CD8-positive, alpha-beta memory T cell (primary cell): ENCODE data around the gene MGMT. TPM values are rescaled to one million over a fixed set of nuclear protein-coding genes. Genes with fewer than 3 reads are reported as not detected.

Experiments used
- CTCF ChIA-PET: fragments of 350-600 bp; sonication (Branson Sonifier 250); formaldehyde crosslinking; loops from one replicate; lab custom pipeline; 2021; ENCODE audit warnings: antibody characterized with exemption; lab: Charles Lee
- POLR2A ChIA-PET: fragments of 350-600 bp; sonication (Branson Sonifier 250); formaldehyde crosslinking; loops from one replicate; lab custom pipeline; 2021; ENCODE audit warnings: antibody characterized with exemption; lab: Charles Lee
- DNase-seq, 5 donors: peaks; one replicate each; pipeline versions ENCODE4 v3.0.0 to v3.0.0-alpha.2; 2020 to 2022; ENCODE audit warnings: mixed read lengths in 1 of 5
- H3K27ac ChIP-seq: one replicate; pipeline ENCODE4 v1.7.0; 2013; ENCODE audit warnings: low read depth, mild to moderate bottlenecking, low read length, moderate library complexity
- H3K27me3 ChIP-seq: 2 replicates; pipeline ENCODE4 v1.7.0; 2013; ENCODE audit warnings: low read length, mild to moderate bottlenecking; ENCODE audit not compliant: insufficient read depth, poor library complexity, severe bottlenecking
- H3K36me3 ChIP-seq: 2 replicates; pipeline ENCODE4 v1.7.0; 2013; ENCODE audit warnings: mild to moderate bottlenecking, low read length, moderate library complexity; ENCODE audit not compliant: insufficient read depth
- H3K4me1 ChIP-seq: 2 replicates; pipeline ENCODE4 v1.7.0; 2013; ENCODE audit warnings: mild to moderate bottlenecking, low read length, moderate library complexity; ENCODE audit not compliant: insufficient read depth
- H3K4me3 ChIP-seq: 2 replicates; pipeline ENCODE4 v1.7.0; 2013; ENCODE audit warnings: mild to moderate bottlenecking, low read length
- H3K9me3 ChIP-seq: 2 replicates; pipeline ENCODE4 v1.7.0; 2013; ENCODE audit warnings: mild to moderate bottlenecking, low read length
- H3K27ac Mint-ChIP-seq, 8 donors: one replicate each; pipeline ENCODE4 v1.8.0; 2020 to 2021; ENCODE audit warnings: mixed read lengths in 8 of 8, mild to moderate bottlenecking in 6 of 8, inconsistent platforms in 3 of 8, moderate library complexity in 3 of 8
- H3K27me3 Mint-ChIP-seq, 2 donors: one replicate each; pipeline ENCODE4 v1.8.0; 2020 to 2021; ENCODE audit warnings: mixed read lengths in 2 of 2, mild to moderate bottlenecking in 1 of 2, moderate library complexity in 1 of 2
- H3K36me3 Mint-ChIP-seq, 3 donors: one replicate each; pipeline ENCODE4 v1.8.0; 2020 to 2021; ENCODE audit warnings: mixed read lengths in 3 of 3, inconsistent platforms in 1 of 3, mild to moderate bottlenecking in 1 of 3
- H3K4me1 Mint-ChIP-seq, 3 donors: one replicate each; pipeline ENCODE4 v1.8.0; 2020 to 2021; ENCODE audit warnings: mixed read lengths in 3 of 3, inconsistent platforms in 1 of 3, mild to moderate bottlenecking in 1 of 3
- H3K4me3 Mint-ChIP-seq, 7 donors: one replicate each; pipeline ENCODE4 v1.8.0; 2020 to 2021; ENCODE audit warnings: mixed read lengths in 7 of 7, mild to moderate bottlenecking in 6 of 7, moderate library complexity in 4 of 7, inconsistent platforms in 2 of 7
- H3K9me3 Mint-ChIP-seq, 5 donors: one replicate each; pipeline ENCODE4 v1.8.0; 2020 to 2022; ENCODE audit warnings: mixed read lengths in 5 of 5, mild to moderate bottlenecking in 3 of 5, moderate library complexity in 2 of 5, inconsistent platforms in 1 of 5
- polyA plus RNA-seq: library from polyadenylated mRNA; unstranded; fragments of 300-500 nt; fragmentation: Illumina TruSeq; gene quantifications from one replicate; pipeline ENCODE4 v1.2.3, GENCODE V29; 2021
- total RNA-seq, 2 experiments: library from RNA; stranded (reverse); gene quantifications; one replicate each; pipeline ENCODE4 v1.2.3, GENCODE V29; 2021

Gene MGMT
- total and polyA plus RNA-seq, 3 experiments from 2014 or later = 19.7 to 31.7 (median 22.4) TPM

DNA sequence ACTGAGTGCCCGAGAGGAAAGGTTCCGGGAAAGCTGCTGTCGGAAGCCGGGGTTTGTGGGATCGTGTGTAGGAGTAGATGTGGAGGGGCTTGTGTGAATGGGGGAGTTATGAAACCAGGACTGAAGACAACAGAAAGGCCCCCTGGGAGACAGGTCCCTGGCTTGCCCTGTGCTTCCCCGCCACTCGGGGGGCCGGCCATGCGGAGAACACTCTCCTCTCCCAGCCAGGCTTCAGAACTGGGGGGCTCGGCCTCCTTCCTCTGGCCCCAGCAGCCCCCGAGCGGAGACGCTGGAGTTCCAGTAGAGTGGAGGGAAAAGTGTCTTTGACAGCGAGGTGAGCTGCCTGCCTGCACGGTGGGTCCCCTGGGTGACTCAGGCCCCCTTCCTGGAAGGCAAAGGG, 185.0 kb downstream of the MGMT start:
- H3K27ac Mint-ChIP-seq = no peak overlapping the region
- no peak for DNase-seq
- Histone ChIP-seq H3K27ac (no peak overlapping the region), H3K4me1 (no peaks in the 10 kb centered on the region), H3K36me3 (no peaks in the 10 kb centered on the region), H3K9me3 (no peaks in the 10 kb centered on the region), H3K27me3 (no peaks in the 10 kb centered on the region), H3K4me3 (no peak overlapping the region)
- CTCF ChIA-PET = no interaction called here
- H3K36me3 Mint-ChIP-seq = peaks cover 7 to 40% (median 10%) of the 10 kb centered on the region in 3 donors
- POLR2A ChIA-PET = no interaction called here
- no peaks in the 10 kb centered on the region for H3K27me3 Mint-ChIP-seq
- H3K4me1 Mint-ChIP-seq = peaks cover 0 to 3% (median 2%) of the 10 kb centered on the region in 3 donors
- no peak overlapping the region for H3K4me3 Mint-ChIP-seq
- peaks cover 0 to 43% (median 2%) of the 10 kb centered on the region in 5 donors for H3K9me3 Mint-ChIP-seq

- H3K9me3 Mint-ChIP-seq = peaks cover 0 to 42% (median 2%) of the 10 kb centered on the region in 5 donors
- no peaks in the 10 kb centered on the region for H3K27me3 ChIP-seq
- peaks cover 9 to 38% (median 10%) of the 10 kb centered on the region in 3 donors for H3K36me3 Mint-ChIP-seq
- H3K27ac ChIP-seq = no peak overlapping the region
- ChIA-PET CTCF (no interaction called here), POLR2A (no interaction called here)
- H3K4me3 ChIP-seq = no peak overlapping the region
- H3K4me1 Mint-ChIP-seq = peaks cover 0 to 3% (median 2%) of the 10 kb centered on the region in 3 donors
- DNase-seq = no peak
- H3K27me3 Mint-ChIP-seq = no peaks in the 10 kb centered on the region
- no peaks in the 10 kb centered on the region for H3K4me1 ChIP-seq
- H3K9me3 ChIP-seq = no peaks in the 10 kb centered on the region
- no peak overlapping the region for H3K27ac Mint-ChIP-seq
- no peak overlapping the region for H3K4me3 Mint-ChIP-seq
- H3K36me3 ChIP-seq = no peaks in the 10 kb centered on the region
Observed at GRCh38 chr10:129652521-129653201, 185.6 kb downstream of the MGMT start.

GRCh38 chr10:129653428-129653827, 186.4 kb downstream of the MGMT start:
- H3K27ac ChIP-seq = no peak overlapping the region
- DNase-seq = no peak
- POLR2A ChIA-PET = no interaction called here
- H3K36me3 ChIP-seq = no peaks in the 10 kb centered on the region
- H3K27me3 ChIP-seq = no peaks in the 10 kb centered on the region
- no peak overlapping the region for H3K4me3 ChIP-seq
- Mint-ChIP-seq H3K9me3 (peaks cover 0 to 44% (median 2%) of the 10 kb centered on the region in 5 donors), H3K27ac (no peak overlapping the region), H3K4me3 (no peak overlapping the region), H3K4me1 (peaks cover 0 to 3% (median 2%) of the 10 kb centered on the region in 3 donors), H3K36me3 (peaks cover 9 to 39% (median 10%) of the 10 kb centered on the region in 3 donors), H3K27me3 (no peaks in the 10 kb centered on the region)
- H3K4me1 ChIP-seq = no peaks in the 10 kb centered on the region
- no peaks in the 10 kb centered on the region for H3K9me3 ChIP-seq
- CTCF ChIA-PET = no interaction called here

DNA sequence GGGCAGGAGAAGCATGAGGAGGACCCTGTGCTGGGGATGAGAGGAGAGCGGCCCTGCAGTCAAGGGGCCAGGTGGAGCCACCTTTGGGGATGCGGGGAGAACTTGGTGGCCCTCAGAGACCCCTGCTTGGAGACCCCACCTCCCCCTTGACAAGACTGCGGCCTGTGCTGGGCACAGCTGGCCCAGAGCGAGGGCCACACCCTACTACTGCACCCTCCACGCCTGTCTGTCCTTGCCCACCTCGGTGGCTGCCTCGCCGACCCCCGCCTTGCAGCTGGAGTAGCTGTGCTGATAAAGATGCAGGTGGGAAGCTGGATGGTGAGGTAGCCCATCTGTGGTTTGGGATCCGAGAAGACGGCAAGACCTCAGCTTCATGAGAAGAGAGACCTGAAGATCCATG, 186.8 kb downstream of the MGMT start:
- POLR2A ChIA-PET = no interaction called here
- H3K4me3 Mint-ChIP-seq = no peak overlapping the region
- no peaks in the 10 kb centered on the region for H3K27me3 ChIP-seq
- H3K27ac ChIP-seq = no peak overlapping the region
- H3K4me1 Mint-ChIP-seq = peaks cover 0 to 3% (median 2%) of the 10 kb centered on the region in 3 donors
- H3K36me3 Mint-ChIP-seq = peaks cover 9 to 34% (median 10%) of the 10 kb centered on the region in 3 donors
- H3K27ac Mint-ChIP-seq = no peak overlapping the region
- H3K4me1 ChIP-seq = no peaks in the 10 kb centered on the region
- CTCF ChIA-PET = no interaction called here
- H3K4me3 ChIP-seq = no peak overlapping the region
- no peaks in the 10 kb centered on the region for H3K9me3 ChIP-seq
- no peaks in the 10 kb centered on the region for H3K27me3 Mint-ChIP-seq
- peaks cover 0 to 44% (median 2%) of the 10 kb centered on the region in 5 donors for H3K9me3 Mint-ChIP-seq
- no peaks in the 10 kb centered on the region for H3K36me3 ChIP-seq
- no peak for DNase-seq

- ChIA-PET POLR2A (no interaction called here), CTCF (no interaction called here)
- H3K27me3 ChIP-seq = no peaks in the 10 kb centered on the region
- no peaks in the 10 kb centered on the region for H3K4me1 ChIP-seq
- no peaks in the 10 kb centered on the region for H3K36me3 ChIP-seq
- H3K9me3 ChIP-seq = no peaks in the 10 kb centered on the region
- H3K4me1 Mint-ChIP-seq = peaks cover 0 to 3% (median 2%) of the 10 kb centered on the region in 3 donors
- peaks cover 0 to 43% (median 2%) of the 10 kb centered on the region in 5 donors for H3K9me3 Mint-ChIP-seq
- H3K27me3 Mint-ChIP-seq = no peaks in the 10 kb centered on the region
- H3K4me3 Mint-ChIP-seq = no peak overlapping the region
- H3K27ac Mint-ChIP-seq = no peak overlapping the region
- no peak overlapping the region for H3K27ac ChIP-seq
- H3K4me3 ChIP-seq = no peak overlapping the region
- peaks cover 11 to 32% (median 12%) of the 10 kb centered on the region in 3 donors for H3K36me3 Mint-ChIP-seq
- DNase-seq = no peak
Observed at GRCh38 chr10:129654461-129654860, 187.4 kb downstream of the MGMT start.

DNA sequence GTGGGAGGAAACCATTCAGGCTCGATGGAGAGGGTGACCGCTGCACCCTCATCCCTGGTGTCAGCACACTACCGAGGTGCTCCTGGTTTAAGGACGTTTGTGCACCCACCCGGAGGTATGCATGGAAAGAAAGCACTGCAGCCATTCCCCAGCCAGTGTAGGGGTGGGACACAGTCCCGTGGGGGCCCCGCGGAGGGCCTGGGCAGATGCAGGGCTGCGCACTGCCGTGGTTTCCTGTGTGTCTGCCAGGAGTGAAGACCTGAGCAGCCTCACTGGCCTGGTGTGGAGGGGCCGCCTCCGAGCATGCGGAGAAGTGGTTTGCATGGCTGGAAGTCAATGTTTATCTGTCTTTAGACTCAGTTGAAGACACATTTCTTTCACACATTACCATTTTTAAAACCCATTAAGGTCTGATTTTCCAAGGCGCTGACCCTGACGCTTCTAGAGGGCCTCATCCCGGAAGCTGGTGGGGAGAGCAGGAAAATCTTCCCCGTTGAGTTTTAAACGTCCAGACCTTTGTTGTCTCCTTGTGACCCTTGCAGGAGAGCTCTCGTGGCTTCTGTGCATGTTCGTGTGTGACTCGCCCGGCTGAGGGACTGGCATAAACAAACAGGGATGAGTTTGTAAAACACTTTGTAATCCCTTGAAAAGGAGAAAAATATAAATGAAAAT, 188.1 kb downstream of the MGMT start:
- DNase-seq = no peak
- ChIA-PET CTCF (no interaction called here), POLR2A (no interaction called here)
- Histone ChIP-seq H3K27ac (no peak overlapping the region), H3K9me3 (no peaks in the 10 kb centered on the region), H3K4me3 (no peak overlapping the region), H3K27me3 (no peaks in the 10 kb centered on the region), H3K36me3 (no peaks in the 10 kb centered on the region), H3K4me1 (no peaks in the 10 kb centered on the region)
- H3K4me1 Mint-ChIP-seq = peaks cover 0 to 3% (median 2%) of the 10 kb centered on the region in 3 donors
- no peaks in the 10 kb centered on the region for H3K27me3 Mint-ChIP-seq
- peaks cover 9 to 33% (median 13%) of the 10 kb centered on the region in 3 donors for H3K36me3 Mint-ChIP-seq
- no peak overlapping the region for H3K4me3 Mint-ChIP-seq
- H3K27ac Mint-ChIP-seq = no peak overlapping the region
- peaks cover 0 to 46% (median 2%) of the 10 kb centered on the region in 5 donors for H3K9me3 Mint-ChIP-seq

- no peak overlapping the region for H3K27ac Mint-ChIP-seq
- peaks cover 0 to 3% (median 2%) of the 10 kb centered on the region in 3 donors for H3K4me1 Mint-ChIP-seq
- no peak for DNase-seq
- H3K4me3 Mint-ChIP-seq = no peak overlapping the region
- no peaks in the 10 kb centered on the region for H3K36me3 ChIP-seq
- H3K4me3 ChIP-seq = no peak overlapping the region
- no peak overlapping the region for H3K27ac ChIP-seq
- H3K27me3 ChIP-seq = no peaks in the 10 kb centered on the region
- H3K4me1 ChIP-seq = no peaks in the 10 kb centered on the region
- H3K9me3 Mint-ChIP-seq = peaks cover 0 to 49% (median 0%) of the 10 kb centered on the region in 5 donors
- H3K36me3 Mint-ChIP-seq = peaks cover 9 to 34% (median 10%) of the 10 kb centered on the region in 3 donors
- H3K27me3 Mint-ChIP-seq = no peaks in the 10 kb centered on the region
- H3K9me3 ChIP-seq = no peaks in the 10 kb centered on the region
- ChIA-PET POLR2A (no interaction called here), CTCF (no interaction called here)
Observed at GRCh38 chr10:129655679-129656031, 188.6 kb downstream of the MGMT start.

DNA sequence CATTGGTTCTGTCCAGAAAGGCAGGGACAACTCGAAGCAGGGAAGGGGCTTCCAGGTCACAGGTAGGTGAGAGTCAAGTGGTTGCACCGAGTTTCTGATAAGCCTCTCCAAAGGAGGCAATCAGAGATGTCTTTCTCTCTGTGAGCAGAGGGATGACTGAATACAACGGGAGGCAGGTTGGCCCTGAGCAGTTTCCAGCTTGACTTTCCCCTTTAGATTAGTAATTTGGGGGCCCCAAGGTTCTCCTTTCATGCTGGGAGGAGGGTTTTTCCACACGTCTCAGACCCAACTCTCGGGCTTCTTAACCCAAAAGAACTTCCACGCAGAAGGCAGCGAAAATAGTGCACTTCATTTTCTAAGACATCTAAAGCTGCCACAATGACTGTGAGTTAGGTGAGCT, 189.6 kb downstream of the MGMT start:
- no peaks in the 10 kb centered on the region for H3K4me1 ChIP-seq
- Mint-ChIP-seq H3K27ac (no peak overlapping the region), H3K4me3 (no peak overlapping the region), H3K36me3 (peaks cover 10 to 43% (median 12%) of the 10 kb centered on the region in 3 donors), H3K9me3 (peaks cover 0 to 53% (median 0%) of the 10 kb centered on the region in 5 donors), H3K4me1 (peaks cover 0 to 3% (median 2%) of the 10 kb centered on the region in 3 donors), H3K27me3 (no peaks in the 10 kb centered on the region)
- no peaks in the 10 kb centered on the region for H3K27me3 ChIP-seq
- ChIA-PET POLR2A (no interaction called here), CTCF (no interaction called here)
- no peak overlapping the region for H3K4me3 ChIP-seq
- no peak for DNase-seq
- no peaks in the 10 kb centered on the region for H3K36me3 ChIP-seq
- no peaks in the 10 kb centered on the region for H3K9me3 ChIP-seq
- H3K27ac ChIP-seq = no peak overlapping the region
